ENCODE data around the gene DHPS.

DNA sequence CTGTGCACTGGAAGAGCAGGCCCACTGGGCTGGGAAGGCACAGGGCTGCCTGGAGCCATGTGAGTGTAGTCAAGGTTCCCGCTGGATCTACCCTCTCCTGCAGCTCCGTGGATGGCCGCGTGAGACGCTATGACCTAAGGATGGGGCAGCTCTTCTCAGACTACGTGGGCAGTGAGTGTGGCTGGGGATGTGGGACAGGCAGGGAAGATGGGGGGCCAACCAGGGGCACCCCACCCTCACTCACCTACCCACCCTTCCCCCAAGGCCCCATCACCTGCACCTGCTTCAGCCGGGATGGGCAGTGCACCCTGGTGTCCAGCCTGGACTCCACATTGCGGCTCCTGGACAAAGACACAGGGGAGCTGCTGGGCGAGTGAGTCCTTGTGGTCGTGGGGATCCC lies 8.9 kb downstream of the DHPS start:
- TF ChIP-seq RCOR1 (IDR thresholded peaks at IDR 0.05; ENCODE audit: insufficient replicate concordance, low read length) (no peak), RFX5 (IDR thresholded peaks at IDR 0.05; ENCODE audit: low read depth, low read length) (no peak), RAD21 (IDR thresholded peaks at IDR 0.05; ENCODE audit: low read length) (no peak), SMC3 (IDR thresholded peaks at IDR 0.05; ENCODE audit: low read depth, low read length) (no peak), FOS (IDR thresholded peaks at IDR 0.05; ENCODE audit: low read depth, low read length) (no peak)
- TF ChIP-seq, protein P1, sequence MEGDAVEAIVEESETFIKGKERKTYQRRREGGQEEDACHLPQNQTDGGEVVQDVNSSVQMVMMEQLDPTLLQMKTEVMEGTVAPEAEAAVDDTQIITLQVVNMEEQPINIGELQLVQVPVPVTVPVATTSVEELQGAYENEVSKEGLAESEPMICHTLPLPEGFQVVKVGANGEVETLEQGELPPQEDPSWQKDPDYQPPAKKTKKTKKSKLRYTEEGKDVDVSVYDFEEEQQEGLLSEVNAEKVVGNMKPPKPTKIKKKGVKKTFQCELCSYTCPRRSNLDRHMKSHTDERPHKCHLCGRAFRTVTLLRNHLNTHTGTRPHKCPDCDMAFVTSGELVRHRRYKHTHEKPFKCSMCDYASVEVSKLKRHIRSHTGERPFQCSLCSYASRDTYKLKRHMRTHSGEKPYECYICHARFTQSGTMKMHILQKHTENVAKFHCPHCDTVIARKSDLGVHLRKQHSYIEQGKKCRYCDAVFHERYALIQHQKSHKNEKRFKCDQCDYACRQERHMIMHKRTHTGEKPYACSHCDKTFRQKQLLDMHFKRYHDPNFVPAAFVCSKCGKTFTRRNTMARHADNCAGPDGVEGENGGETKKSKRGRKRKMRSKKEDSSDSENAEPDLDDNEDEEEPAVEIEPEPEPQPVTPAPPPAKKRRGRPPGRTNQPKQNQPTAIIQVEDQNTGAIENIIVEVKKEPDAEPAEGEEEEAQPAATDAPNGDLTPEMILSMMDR (conservative IDR thresholded peaks at IDR 0.05; ENCODE audit: low read depth, low read length) = no peak
